AG10803 (cell line): ENCODE results near the gene DACH2.
"Not testable (repeated sequence)": the region's sequence is repeated elsewhere in the genome, so short reads cannot be mapped to it uniquely, and the experiment has no call there.

Experiments
- DNase-seq: peaks from one replicate; pipeline ENCODE4 v3.0.0; 2010; ENCODE audit warnings: low read depth
- H3K4me3 ChIP-seq: 2 replicates; pipeline ENCODE4 v1.5.1; 2011; ENCODE audit warnings: mild to moderate bottlenecking, low read length, control low read depth
- TF ChIP-seq, protein P1 (sequence below): conservative IDR thresholded peaks from 2 replicates; pipeline ENCODE4 v1.5.1; 2011; ENCODE audit warnings: mild to moderate bottlenecking, low read length, control low read depth, inconsistent platforms

The DACH2 gene

GRCh38 chrX:86141786-86142185 is 6.5 kb upstream of the DACH2 start:
- no peak for DNase-seq
- no peak overlapping the region for H3K4me3 ChIP-seq
- TF ChIP-seq, protein P1, sequence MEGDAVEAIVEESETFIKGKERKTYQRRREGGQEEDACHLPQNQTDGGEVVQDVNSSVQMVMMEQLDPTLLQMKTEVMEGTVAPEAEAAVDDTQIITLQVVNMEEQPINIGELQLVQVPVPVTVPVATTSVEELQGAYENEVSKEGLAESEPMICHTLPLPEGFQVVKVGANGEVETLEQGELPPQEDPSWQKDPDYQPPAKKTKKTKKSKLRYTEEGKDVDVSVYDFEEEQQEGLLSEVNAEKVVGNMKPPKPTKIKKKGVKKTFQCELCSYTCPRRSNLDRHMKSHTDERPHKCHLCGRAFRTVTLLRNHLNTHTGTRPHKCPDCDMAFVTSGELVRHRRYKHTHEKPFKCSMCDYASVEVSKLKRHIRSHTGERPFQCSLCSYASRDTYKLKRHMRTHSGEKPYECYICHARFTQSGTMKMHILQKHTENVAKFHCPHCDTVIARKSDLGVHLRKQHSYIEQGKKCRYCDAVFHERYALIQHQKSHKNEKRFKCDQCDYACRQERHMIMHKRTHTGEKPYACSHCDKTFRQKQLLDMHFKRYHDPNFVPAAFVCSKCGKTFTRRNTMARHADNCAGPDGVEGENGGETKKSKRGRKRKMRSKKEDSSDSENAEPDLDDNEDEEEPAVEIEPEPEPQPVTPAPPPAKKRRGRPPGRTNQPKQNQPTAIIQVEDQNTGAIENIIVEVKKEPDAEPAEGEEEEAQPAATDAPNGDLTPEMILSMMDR, result no peak

GRCh38 chrX:86146102-86146501 is 2.1 kb upstream of the DACH2 start:
- no peak overlapping the region for H3K4me3 ChIP-seq
- DNase-seq, result no peak
- TF ChIP-seq, protein P1, result no peak

GRCh38 chrX:86148594-86148993 is 343 bp downstream of the DACH2 start:
- TF ChIP-seq, protein P1, result no peak
- no peak for DNase-seq
- H3K4me3 ChIP-seq, result peak overlapping the region; percentile 57

GRCh38 chrX:86149119-86149518 is 868 bp downstream of the DACH2 start:
- H3K4me3 ChIP-seq, result no peak overlapping the region

DNA sequence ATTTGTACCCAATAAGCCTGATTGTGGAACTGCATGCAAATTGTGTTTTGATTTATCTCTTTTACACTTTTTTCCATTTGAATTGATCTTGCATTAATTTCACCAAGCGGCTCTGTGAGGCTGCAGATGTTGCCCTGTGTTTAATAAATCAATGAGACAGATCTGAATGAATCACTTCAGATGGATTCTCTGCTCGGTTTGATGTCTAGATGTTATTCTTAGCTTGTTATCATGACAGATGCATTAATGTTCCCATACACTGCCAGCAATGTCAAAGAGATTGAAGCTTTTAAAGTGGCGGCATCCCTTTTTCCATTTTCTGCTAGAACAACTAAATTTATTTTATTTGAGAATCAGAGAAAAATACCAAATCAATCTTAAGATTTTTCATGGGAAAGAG is 6.3 kb downstream of the DACH2 start:
- TF ChIP-seq, protein P1, result no peak
- DNase-seq, result no peak
- no peak overlapping the region for H3K4me3 ChIP-seq

More at GRCh38 chrX:86149119-86149518, 868 bp downstream of the DACH2 start:
- no peak for DNase-seq
- TF ChIP-seq, protein P1, result no peak

- H3K4me3 ChIP-seq, result no peak overlapping the region
- TF ChIP-seq, protein P1, result peak; percentile 28
- peak; percentile 18 for DNase-seq
These were observed 23.1 kb downstream of the DACH2 start for GRCh38 chrX:86171366-86171765.

GRCh38 chrX:86178906-86179305 is 30.7 kb downstream of the DACH2 start:
- TF ChIP-seq, protein P1, result no peak
- no peak for DNase-seq
- no peak overlapping the region for H3K4me3 ChIP-seq

DNA sequence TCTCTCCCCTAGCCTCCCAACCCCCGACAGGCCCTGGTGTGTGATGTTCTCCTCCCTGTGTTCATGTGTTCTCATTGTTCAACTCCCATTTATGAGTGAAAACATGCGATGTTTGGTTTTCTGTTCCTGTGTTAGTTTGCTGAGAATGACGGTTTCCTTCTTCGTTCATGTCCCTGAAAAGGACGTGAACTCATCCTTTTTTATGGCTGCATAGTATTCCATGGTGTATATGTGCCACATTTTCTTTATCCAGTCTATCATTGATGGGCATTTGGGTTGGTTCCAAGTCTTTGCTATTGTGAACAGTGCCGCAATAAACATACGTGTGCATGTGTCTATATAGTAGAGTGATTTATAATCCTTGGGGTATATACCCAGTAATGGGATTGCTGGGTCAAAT is 33.1 kb downstream of the DACH2 start:
- H3K4me3 ChIP-seq, DNase-seq: not testable (repeated sequence)
